Sigmoid colon (tissue), 4 donors: ENCODE results near the gene ABLIM2.

Experiments
- POLR2A ChIP-seq, 2 donors: fragments of 450-650 bp; IDR thresholded peaks; one replicate each; pipeline ENCODE4 v1.6.1; 2016; ENCODE audit warnings: antibody characterized with exemption in 2 of 2, mild to moderate bottlenecking in 2 of 2, moderate library complexity in 2 of 2
- POLR2AphosphoS5 ChIP-seq, 4 donors: sonication (generic); formaldehyde crosslinking; IDR thresholded peaks; one replicate each; pipeline ENCODE4 v1.6.1; 2017; ENCODE audit warnings: antibody characterized with exemption in 4 of 4

- TF ChIP-seq POLR2A (IDR thresholded peaks at IDR 0.05) (no peak), POLR2AphosphoS5 (IDR thresholded peaks at IDR 0.05) (no peak)
Observed at GRCh38 chr4:7988437-7988836, 170.2 kb downstream of the ABLIM2 start.
